GM12865 (cell line): ENCODE results near the gene COL23A1.

Source experiments
- DNase-seq: peaks from one replicate; pipeline ENCODE4 v3.0.0; 2010; ENCODE audit warnings: low read depth
- H3K4me3 ChIP-seq: 2 replicates; pipeline ENCODE4 v1.5.1; 2011; ENCODE audit warnings: mild to moderate bottlenecking, low read depth, low read length, control low read depth
- CTCF ChIP-seq: IDR thresholded peaks from 2 replicates; pipeline ENCODE4 v1.5.1; 2011; ENCODE audit warnings: low read length, control low read depth, low read depth, inconsistent platforms; ENCODE audit not compliant: insufficient read depth; ENCODE audit errors: missing control alignments

Gene COL23A1

GRCh38 chr5:178509491-178510057 lies 80.6 kb downstream of the COL23A1 start:
- no peak overlapping the region for H3K4me3 ChIP-seq
- DNase-seq = no peak
- TF ChIP-seq CTCF = no peak

- no peak for TF ChIP-seq CTCF
- DNase-seq = no peak
- no peak overlapping the region for H3K4me3 ChIP-seq
These were observed 82.9 kb downstream of the COL23A1 start for GRCh38 chr5:178507151-178507932.

GRCh38 chr5:178505639-178506407 lies 84.4 kb downstream of the COL23A1 start:
- no peak overlapping the region for H3K4me3 ChIP-seq
- TF ChIP-seq CTCF = no peak
- no peak for DNase-seq

- no peak for TF ChIP-seq CTCF
- H3K4me3 ChIP-seq = no peak overlapping the region
- DNase-seq = no peak
These were observed 85.7 kb downstream of the COL23A1 start for GRCh38 chr5:178504340-178504960.

- no peak for TF ChIP-seq CTCF
- DNase-seq = no peak
- H3K4me3 ChIP-seq = no peak overlapping the region
These were observed 87.6 kb downstream of the COL23A1 start for GRCh38 chr5:178502401-178503100.

- no peak for DNase-seq
- TF ChIP-seq CTCF = no peak
- H3K4me3 ChIP-seq = no peak overlapping the region
These were observed 90.8 kb downstream of the COL23A1 start for GRCh38 chr5:178499352-178499751.
